H9 (cell line): ENCODE measurements around the gene REEP3. TPM values are rescaled to one million over a fixed set of nuclear protein-coding genes. Genes with fewer than 3 reads are reported as not detected.
A peak's percentile ranks its signal among the peaks of the same experiment; 100 is the strongest.

ENCODE experiments used
- DNase-seq: peaks from one replicate; pipeline ENCODE4 v3.0.0-alpha.2; 2017
- H2AFZ ChIP-seq: one replicate; pipeline ENCODE4 v1.6.1; 2013; ENCODE audit warnings: mild to moderate bottlenecking, low read length, control low read depth, moderate library complexity
- H2AK5ac ChIP-seq: 2 replicates; pipeline ENCODE4 v1.6.1; 2013; ENCODE audit warnings: low read length, control low read depth, mixed read lengths; ENCODE audit not compliant: insufficient read length
- H2BK120ac ChIP-seq: one replicate; pipeline ENCODE4 v1.6.1; 2013; ENCODE audit warnings: low read depth, mild to moderate bottlenecking, low read length, control low read depth, inconsistent platforms; ENCODE audit not compliant: poor library complexity, severe bottlenecking
- H2BK12ac ChIP-seq: 2 replicates; pipeline ENCODE4 v1.6.1; 2013; ENCODE audit warnings: low read length, control low read depth, mixed read lengths, low read depth; ENCODE audit not compliant: insufficient read length
- H2BK15ac ChIP-seq: 2 replicates; pipeline ENCODE4 v1.6.1; 2013; ENCODE audit warnings: low read depth, low read length, control low read depth
- H2BK20ac ChIP-seq: one replicate; pipeline ENCODE4 v1.6.1; 2013; ENCODE audit warnings: low read depth, mild to moderate bottlenecking, low read length, control low read depth, inconsistent platforms; ENCODE audit not compliant: poor library complexity, severe bottlenecking
- H2BK5ac ChIP-seq: 2 replicates; pipeline ENCODE4 v1.6.1; 2013; ENCODE audit warnings: low read length, control low read depth, mixed read lengths; ENCODE audit not compliant: insufficient read length
- H3K14ac ChIP-seq: 2 replicates; pipeline ENCODE4 v1.6.1; 2013; ENCODE audit warnings: low read length, control low read depth; ENCODE audit not compliant: insufficient read depth
- H3K18ac ChIP-seq: 2 replicates; pipeline ENCODE4 v1.6.1; 2013; ENCODE audit warnings: low read depth, mild to moderate bottlenecking, mixed read lengths, low read length, control low read depth; ENCODE audit not compliant: insufficient read length
- H3K23ac ChIP-seq: 2 replicates; pipeline ENCODE4 v1.6.1; 2013; ENCODE audit warnings: low read length, control low read depth, mixed read lengths, low read depth; ENCODE audit not compliant: insufficient read length
- H3K23me2 ChIP-seq: 2 replicates; pipeline ENCODE4 v1.6.1; 2013; ENCODE audit warnings: low read depth, mild to moderate bottlenecking, mixed read lengths, low read length, control low read depth; ENCODE audit not compliant: insufficient read length, poor library complexity, severe bottlenecking
- H3K27ac ChIP-seq: 2 replicates; pipeline ENCODE4 v1.5.1; 2013; ENCODE audit warnings: low read length, control low read depth, mixed read lengths, low read depth; ENCODE audit not compliant: insufficient read length
- H3K27me3 ChIP-seq: 2 replicates; pipeline ENCODE4 v1.6.1; 2013; ENCODE audit warnings: low read length, control low read depth, inconsistent platforms; ENCODE audit not compliant: insufficient read depth
- H3K4ac ChIP-seq: 2 replicates; pipeline ENCODE4 v1.6.1; 2013; ENCODE audit warnings: low read depth, mild to moderate bottlenecking, control low read depth, inconsistent platforms, low read length, moderate library complexity
- H3K4me1 ChIP-seq: 2 replicates; pipeline ENCODE4 v1.6.1; 2013; ENCODE audit warnings: low read length, control low read depth, inconsistent platforms; ENCODE audit not compliant: insufficient read depth
- H3K4me2 ChIP-seq: 2 replicates; pipeline ENCODE4 v1.6.1; 2013; ENCODE audit warnings: low read length, control low read depth, mixed read lengths; ENCODE audit not compliant: insufficient read length, insufficient read depth
- H3K56ac ChIP-seq: 2 replicates; pipeline ENCODE4 v1.6.1; 2013; ENCODE audit warnings: low read depth, mild to moderate bottlenecking, mixed read lengths, low read length, control low read depth; ENCODE audit not compliant: insufficient read length
- H3K79me1 ChIP-seq: 2 replicates; pipeline ENCODE4 v1.6.1; 2013; ENCODE audit warnings: low read depth, mild to moderate bottlenecking, moderate library complexity, low read length, control low read depth, inconsistent platforms; ENCODE audit not compliant: insufficient read depth, poor library complexity, severe bottlenecking
- H3K79me2 ChIP-seq: 2 replicates; pipeline ENCODE4 v1.6.1; 2013; ENCODE audit warnings: low read length, control low read depth, inconsistent platforms; ENCODE audit not compliant: insufficient read depth
- H3K9ac ChIP-seq: 2 replicates; pipeline ENCODE4 v1.6.1; 2013; ENCODE audit warnings: low read length, control low read depth, mixed read lengths; ENCODE audit not compliant: insufficient read length; ENCODE audit errors: extremely low read depth
- H3K9me3 ChIP-seq: one replicate; pipeline ENCODE4 v1.6.1; 2013; ENCODE audit warnings: low read depth, low read length, inconsistent platforms; ENCODE audit not compliant: control insufficient read depth
- H3T11ph ChIP-seq: one replicate; pipeline ENCODE4 v1.6.1; 2013; ENCODE audit warnings: mild to moderate bottlenecking, low read length, control low read depth, inconsistent platforms
- H4K20me1 ChIP-seq: one replicate; pipeline ENCODE4 v1.6.1; 2013; ENCODE audit not compliant: control insufficient read depth, insufficient read length, insufficient read depth
- H4K5ac ChIP-seq: 2 replicates; pipeline ENCODE4 v1.6.1; 2013; ENCODE audit warnings: low read depth, mild to moderate bottlenecking, mixed read lengths, low read length, control low read depth; ENCODE audit not compliant: insufficient read length
- H4K8ac ChIP-seq: replicated peaks from 2 replicates; pipeline ENCODE4 v1.6.1; 2013; ENCODE audit warnings: low read length, control low read depth, mixed read lengths, low read depth; ENCODE audit not compliant: insufficient read length
- H4K91ac ChIP-seq: 2 replicates; pipeline ENCODE4 v1.6.1; 2013; ENCODE audit warnings: low read depth, mild to moderate bottlenecking, moderate library complexity, mixed read lengths, low read length, control low read depth; ENCODE audit not compliant: insufficient read length
- H3K27ac Mint-ChIP-seq, 3 experiments: 2 replicates in 2 of 3; 3 replicates in 1 of 3; pipeline ENCODE4 v1.8.0; 2020 to 2021; ENCODE audit warnings: mixed read lengths in 3 of 3, mild to moderate bottlenecking in 1 of 3, moderate library complexity in 1 of 3
- H3K27me3 Mint-ChIP-seq: 2 replicates; pipeline ENCODE4 v1.8.0; 2021; ENCODE audit warnings: low read depth, mild to moderate bottlenecking, moderate library complexity, mixed read lengths
- H3K36me3 Mint-ChIP-seq, 3 experiments: 2 replicates in 2 of 3; 3 replicates in 1 of 3; pipeline ENCODE4 v1.8.0; 2020 to 2021; ENCODE audit warnings: low read depth in 3 of 3, mixed read lengths in 3 of 3; ENCODE audit not compliant: insufficient read depth in 1 of 3
- H3K4me1 Mint-ChIP-seq, 2 experiments: 2 replicates each; pipeline ENCODE4 v1.8.0; 2020; ENCODE audit warnings: mixed read lengths in 2 of 2
- H3K4me3 Mint-ChIP-seq, 2 experiments: 2 replicates in 1 of 2; 3 replicates in 1 of 2; pipeline ENCODE4 v1.8.0; 2020 to 2021; ENCODE audit warnings: mild to moderate bottlenecking in 2 of 2, mixed read lengths in 2 of 2, moderate library complexity in 1 of 2
- H3K9me3 Mint-ChIP-seq, 2 experiments: 2 replicates in 1 of 2; 3 replicates in 1 of 2; pipeline ENCODE4 v1.8.0; 2020; ENCODE audit warnings: mild to moderate bottlenecking in 2 of 2, mixed read lengths in 2 of 2, moderate library complexity in 1 of 2
- CTCF ChIP-seq: fragments of 200-600 bp; sonication (generic); conservative IDR thresholded peaks from 3 replicates; pipeline ENCODE4 v1.8.0; 2021; ENCODE audit warnings: antibody characterized with exemption, mild to moderate bottlenecking
- WGBS: extraction: QIAGEN DNeasy Blood & Tissue Kit; methylation state at CpG from one replicate; pipeline ENCODE4 v1.1.7; 2013; ENCODE audit warnings: missing lambda C conversion rate, low lambda C conversion rate, mixed read lengths; ENCODE audit not compliant: insufficient read length; ENCODE audit errors: extremely low coverage; 5-methylcytosine and 5-hydroxymethylcytosine counted together
- total RNA-seq: library from RNA; stranded (reverse); gene quantifications from 2 replicates; pipeline ENCODE4 v1.2.1, GENCODE V29; 2021

Gene REEP3
- total RNA-seq, 1 experiment from 2014 or later: 21.4 TPM

- Mint-ChIP-seq H3K4me3 (no peak overlapping the region), H3K9me3 (no peaks in the 10 kb centered on the region), H3K36me3 (peaks cover 0 to 2% (median 0%) of the 10 kb centered on the region in 3 experiments; a peak in 4 of 7 replicates), H3K4me1 (peaks cover 3 to 8% of the 10 kb centered on the region in 2 experiments), H3K27ac (peak overlapping the region in 2 of 3 experiments; percentile 19 to 61; a peak in 2 of 7 replicates), H3K27me3 (no peaks in the 10 kb centered on the region)
- H3K79me1 ChIP-seq: no peaks in the 10 kb centered on the region
- H4K20me1 ChIP-seq: no peaks in the 10 kb centered on the region
- no peak overlapping the region for H2AK5ac ChIP-seq
- WGBS: no CpG with 5 or more reads among the region's 8 CpGs
- no peak overlapping the region for H3K14ac ChIP-seq
- no peaks in the 10 kb centered on the region for H3K79me2 ChIP-seq
- H3K4ac ChIP-seq: no peak overlapping the region
- H3T11ph ChIP-seq: no peak overlapping the region
- TF ChIP-seq CTCF: no peak
- H2AFZ ChIP-seq: no peak overlapping the region
- H3K27ac ChIP-seq: no peak overlapping the region
- no peaks in the 10 kb centered on the region for H3K9me3 ChIP-seq
- H2BK120ac ChIP-seq: no peak overlapping the region
- H3K56ac ChIP-seq: no peak overlapping the region
- H2BK15ac ChIP-seq: no peak overlapping the region
- no peak overlapping the region for H2BK12ac ChIP-seq
- H4K5ac ChIP-seq: no peak overlapping the region
- H3K9ac ChIP-seq: no peak overlapping the region
- H3K27me3 ChIP-seq: no peaks in the 10 kb centered on the region
- no peaks in the 10 kb centered on the region for H3K23me2 ChIP-seq
- H3K4me1 ChIP-seq: no peaks in the 10 kb centered on the region; the same call in 1 of the 2 replicates
- H2BK20ac ChIP-seq: no peak overlapping the region
- no peak overlapping the region for H4K8ac ChIP-seq
- no peak overlapping the region for H2BK5ac ChIP-seq
- no peak overlapping the region for H3K4me2 ChIP-seq
- no peak overlapping the region for H3K23ac ChIP-seq
- no peak overlapping the region for H3K18ac ChIP-seq
- no peak overlapping the region for H4K91ac ChIP-seq
- no peak for DNase-seq
Measured at GRCh38 chr10:63582690-63583089, 61.5 kb downstream of the REEP3 start.
